Left lung (tissue), 10 donors: Measurements from ENCODE around the gene PATL2. TPM values are rescaled to one million over a fixed set of nuclear protein-coding genes. Genes with fewer than 3 reads are reported as not detected.
"Not testable (repeated sequence)": the region's sequence is repeated elsewhere in the genome, so short reads cannot be mapped to it uniquely, and the experiment has no call there.

ENCODE experiments used
- ATAC-seq: fragments of 200-7000 bp; cut with Tn5 transposase; one replicate; pipeline ENCODE4 v1.9.1; 2020; ENCODE audit warnings: moderate library complexity
- DNase-seq, 4 donors: peaks; one replicate each; pipeline ENCODE4 v3.0.0-alpha.2; 2013 to 2020
- H3K27ac ChIP-seq, 2 donors: fragments of 200-600 bp; sonication (generic) in 1 of 2; one replicate each; pipeline versions ENCODE4 v1.5.0 to v1.8.0; 2020 to 2021
- H3K27me3 ChIP-seq, 2 donors: fragments of 200-600 bp; sonication (generic) in 1 of 2; one replicate each; pipeline versions ENCODE4 v1.5.0 to v1.8.0; 2020 to 2021
- H3K36me3 ChIP-seq, 2 donors: fragments of 200-600 bp; sonication (generic) in 1 of 2; one replicate each; pipeline versions ENCODE4 v1.5.0 to v1.8.0; 2020 to 2021
- H3K4me1 ChIP-seq, 2 donors: fragments of 200-600 bp; one replicate each; pipeline ENCODE4 v1.8.0; 2021
- H3K4me3 ChIP-seq, 2 donors: fragments of 200-600 bp; sonication (generic) in 1 of 2; one replicate each; pipeline versions ENCODE4 v1.5.0 to v1.8.0; 2020 to 2021; ENCODE audit warnings: mild to moderate bottlenecking in 1 of 2
- H3K9me3 ChIP-seq, 2 donors: fragments of 200-600 bp; sonication (generic) in 1 of 2; one replicate each; pipeline versions ENCODE4 v1.5.0 to v1.8.0; 2020 to 2021
- CTCF ChIP-seq, 2 donors: fragments of 200-600 bp; sonication (generic) in 1 of 2; IDR thresholded peaks; one replicate each; pipeline versions ENCODE4 v1.5.0 to v1.8.0; 2021; ENCODE audit warnings: antibody characterized with exemption in 2 of 2
- intact Hi-C, 2 donors: fragments of 100-400 bp; cut with DNase I; formaldehyde crosslinking; loops; one replicate each; pipeline versions ENCODE4 v1.11.2 to v1.14.2; 2022
- polyA plus RNA-seq, 6 donors: library from polyadenylated mRNA; unstranded; fragments of 120-200 nt; gene quantifications; one replicate each; pipeline ENCODE4 v1.2.1, GENCODE V29; 2013; ENCODE audit not compliant: insufficient read length in 6 of 6
- total RNA-seq, 2 donors: library from RNA; stranded (reverse); fragmentation: NEBNext Ultra II Directional; extraction: Animal tissue kit (Norgen Biotek cat#: 25700); gene quantifications; one replicate each; pipeline ENCODE4 v1.2.1, GENCODE V29; 2021
- donor health status: DM: no; HTN: yes; CAD: no.
- donor health status: DM: no; HTN: no; CAD: no.

The PATL2 gene
- total and polyA plus RNA-seq, 8 donors, result 0.88 to 3.8 (median 1.1) TPM

DNA sequence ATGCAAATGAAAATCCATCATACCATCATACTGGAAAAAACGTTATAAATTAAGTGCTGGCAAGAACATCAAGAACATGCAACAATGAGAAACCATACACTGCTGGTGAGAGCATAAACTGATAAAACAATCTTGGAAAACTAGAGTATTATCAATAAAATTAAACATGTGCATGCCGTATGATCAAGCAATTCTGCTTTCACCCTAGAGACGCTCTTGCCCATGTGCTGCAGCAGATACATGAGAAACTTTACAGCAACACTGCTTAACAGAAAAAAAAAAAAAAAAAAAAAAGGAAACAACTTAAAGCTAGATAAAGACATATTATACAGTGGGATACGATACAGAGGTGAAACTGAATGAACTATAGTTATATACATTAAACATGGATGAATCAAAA is 69.5 kb downstream of the PATL2 start:
- H3K36me3 ChIP-seq, result peaks cover 0 to 61% of the 10 kb centered on the region in 2 donors
- H3K4me1 ChIP-seq, result no peaks in the 10 kb centered on the region
- H3K27me3 ChIP-seq, result no peaks in the 10 kb centered on the region
- no peak overlapping the region for H3K4me3 ChIP-seq
- H3K27ac ChIP-seq, result no peak overlapping the region
- intact Hi-C loops, result no loop called here
- no peaks in the 10 kb centered on the region for H3K9me3 ChIP-seq
- no peak for ATAC-seq
- no peak for DNase-seq
- TF ChIP-seq CTCF (IDR thresholded peaks at IDR 0.05), result no peak

GRCh38 chr15:44636976-44637375 is 74.1 kb downstream of the PATL2 start:
- TF ChIP-seq CTCF (IDR thresholded peaks at IDR 0.05), result no peak
- no peaks in the 10 kb centered on the region for H3K9me3 ChIP-seq
- intact Hi-C loops, result no loop called here
- peaks cover 0 to 14% of the 10 kb centered on the region in 2 donors for H3K4me1 ChIP-seq
- H3K36me3 ChIP-seq, result peaks cover 0 to 85% of the 10 kb centered on the region in 2 donors
- no peak for ATAC-seq
- no peak for DNase-seq
- no peak overlapping the region for H3K27ac ChIP-seq
- H3K4me3 ChIP-seq, result no peak overlapping the region
- no peaks in the 10 kb centered on the region for H3K27me3 ChIP-seq

- peaks cover 0 to 95% of the 10 kb centered on the region in 2 donors for H3K36me3 ChIP-seq
- TF ChIP-seq CTCF (IDR thresholded peaks at IDR 0.05), result no peak
These were observed 77.5 kb downstream of the PATL2 start for GRCh38 chr15:44633603-44634002.

DNA sequence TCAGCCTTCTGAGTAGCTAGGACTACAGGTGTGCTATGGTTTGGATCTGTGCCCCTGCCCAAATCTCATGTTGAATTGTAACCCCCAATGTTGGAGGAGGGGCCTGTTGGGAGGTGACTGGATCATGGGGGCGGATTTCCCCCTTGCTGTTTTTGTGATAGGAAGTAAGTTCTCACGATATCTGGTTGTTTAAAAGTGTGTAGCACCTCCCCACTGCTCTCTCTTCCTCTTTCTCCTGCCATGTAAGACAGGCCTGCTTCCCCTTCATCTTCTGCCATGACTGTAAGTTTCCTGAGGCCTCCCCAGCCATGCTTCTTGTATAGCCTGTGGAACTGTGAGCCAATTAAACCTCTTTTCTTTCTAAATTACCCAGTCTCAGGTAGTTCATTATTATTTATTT is 85.8 kb downstream of the PATL2 start:
- intact Hi-C loops, ATAC-seq: not testable (repeated sequence)

More at GRCh38 chr15:44633603-44634002, 77.5 kb downstream of the PATL2 start:
- intact Hi-C loops, result no loop called here
- DNase-seq, result no peak
- peak; percentile 41 for ATAC-seq
- Histone ChIP-seq H3K27ac (peak overlapping the region in 1 of 2 donors; percentile 13), H3K4me3 (no peak overlapping the region), H3K9me3 (no peaks in the 10 kb centered on the region), H3K27me3 (no peaks in the 10 kb centered on the region), H3K4me1 (peaks cover 0 to 14% of the 10 kb centered on the region in 2 donors)

GRCh38 chr15:44623178-44623577 is 87.9 kb downstream of the PATL2 start:
- intact Hi-C loops, result no loop called here
- H3K36me3 ChIP-seq, result peaks cover 5 to 100% of the 10 kb centered on the region in 2 donors
- no peak for TF ChIP-seq CTCF (IDR thresholded peaks at IDR 0.05)

More for the DNA sequence above, 85.8 kb downstream of the PATL2 start:
- H3K27ac ChIP-seq, H3K4me3 ChIP-seq, H3K9me3 ChIP-seq, H3K4me1 ChIP-seq, H3K27me3 ChIP-seq, DNase-seq: not testable (repeated sequence)
- H3K36me3 ChIP-seq, result peaks cover 5 to 100% of the 10 kb centered on the region in 2 donors

DNA sequence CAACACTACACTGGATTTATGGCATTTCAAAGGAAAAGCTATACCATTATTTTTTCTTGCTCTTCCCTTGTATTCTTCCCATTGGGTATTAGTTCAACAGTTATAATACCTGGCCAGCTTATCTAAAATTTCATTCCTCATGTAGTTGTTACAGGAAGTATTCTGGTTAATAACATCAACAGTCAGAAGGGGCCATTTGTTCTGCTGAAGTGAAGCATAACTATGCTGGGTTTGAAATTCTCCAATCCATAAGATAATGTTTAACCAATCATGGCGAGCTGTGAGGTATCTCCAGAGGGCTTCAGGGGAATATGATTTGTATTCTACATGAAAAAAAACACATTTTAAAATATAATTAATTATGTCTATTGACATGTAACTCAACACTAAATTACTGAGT is 91.0 kb downstream of the PATL2 start:
- H3K9me3 ChIP-seq, result no peaks in the 10 kb centered on the region
- DNase-seq (no peak), ATAC-seq (no peak)
- H3K4me3 ChIP-seq, result no peak overlapping the region
- H3K27ac ChIP-seq, result no peak overlapping the region
- peaks cover 5 to 100% of the 10 kb centered on the region in 2 donors for H3K36me3 ChIP-seq
- no peaks in the 10 kb centered on the region for H3K27me3 ChIP-seq
- no peak for TF ChIP-seq CTCF (IDR thresholded peaks at IDR 0.05)
- no peaks in the 10 kb centered on the region for H3K4me1 ChIP-seq
- intact Hi-C loops, result no loop called here

More at GRCh38 chr15:44623178-44623577, 87.9 kb downstream of the PATL2 start:
- ATAC-seq (no peak), DNase-seq (no peak)
- H3K4me3 ChIP-seq, result no peak overlapping the region
- H3K4me1 ChIP-seq, result no peaks in the 10 kb centered on the region
- no peaks in the 10 kb centered on the region for H3K9me3 ChIP-seq
- no peaks in the 10 kb centered on the region for H3K27me3 ChIP-seq
- no peak overlapping the region for H3K27ac ChIP-seq
